IMR-90 (cell line): ENCODE results near the gene TMEM163. TPM values are rescaled to one million over a fixed set of nuclear protein-coding genes. Genes with fewer than 3 reads are reported as not detected.

Experiments
- ATAC-seq: fragments of 200-7000 bp; cut with Tn5 transposase; 2 replicates; pipeline ENCODE4 v1.9.1; 2020; ENCODE audit warnings: low read depth, mild to moderate bottlenecking, moderate library complexity
- BruUV-seq: library from RNA; stranded (reverse); fragments of 400-500 nt; replicated peaks from 2 replicates; lab custom pipeline; 2021; lab: Mats Ljungman, UMichigan
- CTCF ChIA-PET: fragments of 300-600 bp; formaldehyde crosslinking; extraction: SDS; loops from one replicate; lab custom pipeline; 2021; ENCODE audit warnings: antibody characterized with exemption; lab: Yijun Ruan, JAX
- POLR2A ChIA-PET: fragments of 300-600 bp; sonication (Branson Sonifier 250); formaldehyde crosslinking; loops from one replicate; lab custom pipeline; 2022; ENCODE audit warnings: antibody characterized with exemption; ENCODE audit not compliant: unreplicated experiment; lab: Charles Lee
- DNase-seq: peaks from one replicate; pipeline ENCODE4 v3.0.0; 2013
- H2AFZ ChIP-seq: replicated peaks from 2 replicates; pipeline ENCODE3; 2013; ENCODE audit warnings: low read length, mild to moderate bottlenecking; ENCODE audit not compliant: poor library complexity
- H2AK5ac ChIP-seq: 2 replicates; pipeline ENCODE4 v1.6.1; 2013; ENCODE audit warnings: low read depth, low read length, inconsistent platforms
- H2AK9ac ChIP-seq: replicated peaks from 2 replicates; pipeline ENCODE3; 2013; ENCODE audit warnings: mild to moderate bottlenecking, low read depth, low read length, moderate library complexity; ENCODE audit not compliant: poor library complexity
- H2BK120ac ChIP-seq: 2 replicates; pipeline ENCODE4 v1.6.1; 2013; ENCODE audit warnings: low read depth, low read length, inconsistent platforms
- H2BK15ac ChIP-seq: 3 replicates; pipeline ENCODE4 v1.6.1; 2013; ENCODE audit warnings: low read depth, low read length, inconsistent platforms
- H2BK20ac ChIP-seq: 2 replicates; pipeline ENCODE4 v1.6.1; 2013; ENCODE audit warnings: low read depth, mild to moderate bottlenecking, inconsistent platforms, low read length, moderate library complexity
- H2BK5ac ChIP-seq: 2 replicates; pipeline ENCODE4 v1.6.1; 2013; ENCODE audit warnings: mild to moderate bottlenecking, low read depth, low read length, inconsistent platforms; ENCODE audit not compliant: poor library complexity, severe bottlenecking
- H3K14ac ChIP-seq: replicated peaks from 2 replicates; pipeline ENCODE4 v1.6.1; 2013; ENCODE audit warnings: low read depth, low read length, inconsistent platforms
- H3K18ac ChIP-seq: 2 replicates; pipeline ENCODE4 v1.6.1; 2013; ENCODE audit warnings: low read depth, low read length, control low read depth
- H3K23ac ChIP-seq: 2 replicates; pipeline ENCODE4 v1.6.1; 2013; ENCODE audit warnings: low read depth, low read length, inconsistent platforms
- H3K27ac ChIP-seq: 2 replicates; pipeline ENCODE4 v1.5.1; 2013; ENCODE audit warnings: mild to moderate bottlenecking, control low read depth, low read length; ENCODE audit not compliant: insufficient read depth
- H3K27me3 ChIP-seq: 2 replicates; pipeline ENCODE4 v1.6.1; 2013; ENCODE audit warnings: low read length; ENCODE audit not compliant: control insufficient read depth, insufficient read depth
- H3K36me3 ChIP-seq: 2 replicates; pipeline ENCODE4 v1.6.1; 2013; ENCODE audit warnings: low read length, mixed read lengths; ENCODE audit not compliant: control insufficient read depth, insufficient read depth
- H3K4ac ChIP-seq: 2 replicates; pipeline ENCODE4 v1.6.1; 2013; ENCODE audit warnings: low read depth, low read length, inconsistent platforms
- H3K4me1 ChIP-seq: 2 replicates; pipeline ENCODE4 v1.6.1; 2013; ENCODE audit warnings: low read length, mixed read lengths; ENCODE audit not compliant: control insufficient read depth, insufficient read depth
- H3K4me2 ChIP-seq: 2 replicates; pipeline ENCODE4 v1.6.1; 2013; ENCODE audit warnings: low read depth, mild to moderate bottlenecking, control low read depth, low read length, moderate library complexity
- H3K4me3 ChIP-seq: 2 replicates; pipeline ENCODE4 v1.5.1; 2013; ENCODE audit warnings: low read depth, mild to moderate bottlenecking, control low read depth, low read length, moderate library complexity; ENCODE audit not compliant: insufficient read depth
- H3K56ac ChIP-seq: 2 replicates; pipeline ENCODE4 v1.6.1; 2013; ENCODE audit warnings: low read length, inconsistent platforms; ENCODE audit not compliant: insufficient read depth; ENCODE audit errors: extremely low read depth
- H3K79me1 ChIP-seq, 2 experiments: 2 replicates each; pipeline ENCODE4 v1.6.1; 2013; ENCODE audit warnings: low read length in 2 of 2, inconsistent platforms in 1 of 2, low read depth in 1 of 2
- H3K9ac ChIP-seq: 2 replicates; pipeline ENCODE4 v1.6.1; 2013; ENCODE audit warnings: low read depth, low read length, control low read depth
- H3K9me1 ChIP-seq: 2 replicates; pipeline ENCODE4 v1.6.1; 2013; ENCODE audit warnings: low read length, inconsistent platforms; ENCODE audit not compliant: insufficient read depth
- H3K9me3 ChIP-seq: 2 replicates; pipeline ENCODE4 v1.6.1; 2013; ENCODE audit warnings: low read length; ENCODE audit not compliant: control insufficient read depth, insufficient read depth
- H4K20me1 ChIP-seq: 2 replicates; pipeline ENCODE4 v1.6.1; 2013; ENCODE audit warnings: low read length, inconsistent platforms; ENCODE audit not compliant: insufficient read depth
- H4K5ac ChIP-seq: 2 replicates; pipeline ENCODE4 v1.6.1; 2013; ENCODE audit warnings: mild to moderate bottlenecking, low read depth, low read length, control low read depth
- H4K8ac ChIP-seq, 2 experiments: 2 replicates each; pipeline ENCODE4 v1.6.1; 2013; ENCODE audit warnings: low read depth in 2 of 2, low read length in 2 of 2, control low read depth in 1 of 2, inconsistent platforms in 1 of 2
- H4K91ac ChIP-seq: 2 replicates; pipeline ENCODE4 v1.6.1; 2013; ENCODE audit warnings: low read depth, low read length, inconsistent platforms; ENCODE audit not compliant: insufficient read depth
- BHLHE40 ChIP-seq: fragments of 150-350 bp; IDR thresholded peaks from 2 replicates; pipeline ENCODE4 v1.6.1; 2016; ENCODE audit warnings: mild to moderate bottlenecking, low read depth, low read length
- CEBPB ChIP-seq: IDR thresholded peaks from 2 replicates; pipeline ENCODE4 v1.6.1; 2012; ENCODE audit warnings: low read depth, low read length, improper control_type of control experiment
- CTCF ChIP-seq: conservative IDR thresholded peaks from 2 replicates; pipeline ENCODE4 v1.5.1; 2012; ENCODE audit warnings: mild to moderate bottlenecking, low read depth, low read length, improper control_type of control experiment
- ELK1 ChIP-seq: fragments of 150-350 bp; IDR thresholded peaks from 2 replicates; pipeline ENCODE4 v1.6.1; 2016; ENCODE audit warnings: low read depth, mild to moderate bottlenecking, low read length, moderate library complexity, borderline replicate concordance
- MAFK ChIP-seq: IDR thresholded peaks from 2 replicates; pipeline ENCODE4 v1.6.1; 2012; ENCODE audit warnings: low read depth, low read length, improper control_type of control experiment
- MAZ ChIP-seq: IDR thresholded peaks from 2 replicates; pipeline ENCODE4 v1.6.1; 2012; ENCODE audit warnings: low read depth, mild to moderate bottlenecking, low read length, improper control_type of control experiment, moderate library complexity, borderline replicate concordance
- MXI1 ChIP-seq: IDR thresholded peaks from 2 replicates; pipeline ENCODE4 v1.6.1; 2012; ENCODE audit warnings: low read depth, mild to moderate bottlenecking, low read length, moderate library complexity, borderline replicate concordance
- RAD21 ChIP-seq: IDR thresholded peaks from 2 replicates; pipeline ENCODE4 v1.6.1; 2012; ENCODE audit warnings: low read length, improper control_type of control experiment
- RCOR1 ChIP-seq: IDR thresholded peaks from 2 replicates; pipeline ENCODE4 v1.6.1; 2012; ENCODE audit warnings: mild to moderate bottlenecking, low read length, improper control_type of control experiment; ENCODE audit not compliant: insufficient replicate concordance
- WGBS, 2 experiments: methylation state at CpG; one replicate each; pipeline versions ENCODE4 v1.1.5 to v1.1.7; 2013; ENCODE audit warnings: missing lambda C conversion rate in 2 of 2; ENCODE audit not compliant: insufficient read length in 1 of 2; ENCODE audit errors: extremely low coverage in 2 of 2; 5-methylcytosine and 5-hydroxymethylcytosine counted together
- dilution Hi-C: fragments of 300-500 bp; cut with HindIII; formaldehyde crosslinking; loops from one replicate; pipeline ENCODE4 v1.14.3; 2018; ENCODE audit warnings: low sequenced_read_pairs; ENCODE audit not compliant: unreplicated experiment
- in situ Hi-C: fragments of 300-500 bp; cut with MboI; formaldehyde crosslinking; loops from 3 replicates; pipeline ENCODE4 v1.14.3; 2019; ENCODE audit warnings: low sequenced_read_pairs, inconsistent platforms, mixed read lengths
- intact Hi-C: fragments of 100-400 bp; cut with micrococcal nuclease; formaldehyde crosslinking; loops from 2 replicates; pipeline ENCODE4 v1.10.0; 2022
- polyA plus RNA-seq, 3 experiments: library from polyadenylated mRNA; depleted of rRNA; stranded (reverse); fragments of >200 nt; gene quantifications; 2 replicates each; pipeline ENCODE4 v1.2.3, GENCODE V29; 2012; ENCODE audit warnings: low replicate concordance in 1 of 3
- total RNA-seq: library from RNA; depleted of rRNA; stranded (reverse); fragments of >200 nt; gene quantifications from 2 replicates; pipeline ENCODE4 v1.2.3, GENCODE V29; 2012

Gene TMEM163
- total and polyA plus RNA-seq, 2 of the 4 experiments (the other 2 are of a cell fraction), result not detected

- in situ Hi-C loops, result no loop called here
- no peaks in the 10 kb centered on the region for H3K9me1 ChIP-seq
- POLR2A ChIA-PET, result no interaction called here
Observed at GRCh38 chr2:134669731-134670669, 48.8 kb downstream of the TMEM163 start.

More at GRCh38 chr2:134669731-134670669, 48.8 kb downstream of the TMEM163 start:
- Histone ChIP-seq H3K56ac (no peak overlapping the region), H3K4me1 (no peaks in the 10 kb centered on the region), H2BK20ac (no peak overlapping the region), H3K9me3 (no peaks in the 10 kb centered on the region), H3K9ac (no peak overlapping the region), H3K14ac (no peak overlapping the region), H3K4me2 (no peak overlapping the region), H2BK5ac (no peak overlapping the region), H3K27me3 (peaks cover 2% of the 10 kb centered on the region; the same call in 1 of the 2 replicates), H3K36me3 (no peaks in the 10 kb centered on the region), H3K4me3 (no peak overlapping the region), H2BK120ac (no peak overlapping the region), H3K18ac (no peak overlapping the region), H2AK5ac (no peak overlapping the region), H3K4ac (no peak overlapping the region), H4K91ac (no peak overlapping the region), H3K27ac (no peak overlapping the region), H2AK9ac (no peak overlapping the region), H4K8ac (no peak overlapping the region), H3K79me1 (no peaks in the 10 kb centered on the region), H4K5ac (no peak overlapping the region), H2AFZ (no peak overlapping the region), H2BK15ac (no peak overlapping the region), H3K23ac (no peak overlapping the region), H4K20me1 (no peaks in the 10 kb centered on the region)
- WGBS, 2 experiments, result 9% methylated on average over 4 of the region's 12 CpGs; no CpG with 5 or more reads in 1 of the 2 experiments
- no peak for ATAC-seq
- no peak for TF ChIP-seq MAZ
- TF ChIP-seq CEBPB, result no peak
- no peak for TF ChIP-seq RCOR1
- no peak for TF ChIP-seq ELK1
- no peak for TF ChIP-seq RAD21
- TF ChIP-seq CTCF, result no peak
- TF ChIP-seq MXI1, result no peak
- TF ChIP-seq MAFK, result no peak
- no peak for TF ChIP-seq BHLHE40
- no TSS peak for BruUV-seq
- intact Hi-C loops (no loop called here), dilution Hi-C loops (no loop called here)
- CTCF ChIA-PET, result no interaction called here
- no peak for DNase-seq
